A673 (cell line): ENCODE data around the gene FBXO42. TPM values are rescaled to one million over a fixed set of nuclear protein-coding genes. Genes with fewer than 3 reads are reported as not detected.

ENCODE experiments used
- BruUV-seq: library from RNA; stranded (reverse); fragments of 400-500 nt; replicated peaks from 2 replicates; lab custom pipeline; 2021; lab: Mats Ljungman, UMichigan
- CTCF ChIA-PET: fragments of 300-600 bp; sonication (Branson Sonifier 250); formaldehyde crosslinking; loops from one replicate; lab custom pipeline; 2022; ENCODE audit warnings: antibody characterized with exemption; lab: Charles Lee
- POLR2A ChIA-PET: fragments of 300-600 bp; sonication (Branson Sonifier 250); formaldehyde crosslinking; loops from one replicate; lab custom pipeline; 2022; ENCODE audit warnings: antibody characterized with exemption; ENCODE audit not compliant: low non-redundant PET; lab: Charles Lee
- DNase-seq: peaks from one replicate; pipeline ENCODE4 v3.0.0-alpha.2; 2015; ENCODE audit warnings: low spot score
- H3K27ac ChIP-seq: fragments of 200-600 bp; sonication (generic); 2 replicates; pipeline ENCODE4 v1.5.1; 2016; ENCODE audit warnings: mixed run types, low read depth, mild to moderate bottlenecking, mixed read lengths, antibody characterized with exemption, low read length; ENCODE audit not compliant: poor library complexity, severe bottlenecking
- H3K27me3 ChIP-seq: fragments of 200-600 bp; sonication (generic); replicated peaks from 2 replicates; pipeline ENCODE4 v1.6.1; 2017; ENCODE audit warnings: mixed run types, low read depth, mild to moderate bottlenecking, mixed read lengths, antibody characterized with exemption, low read length; ENCODE audit not compliant: insufficient read depth, poor library complexity
- H3K36me3 ChIP-seq: fragments of 200-600 bp; sonication (generic); 2 replicates; pipeline ENCODE4 v1.6.1; 2016; ENCODE audit warnings: mixed run types, mild to moderate bottlenecking, mixed read lengths, antibody characterized with exemption, low read length; ENCODE audit not compliant: insufficient read depth, poor library complexity, severe bottlenecking
- H3K4me1 ChIP-seq: fragments of 200-600 bp; sonication (generic); 2 replicates; pipeline ENCODE4 v1.6.1; 2017; ENCODE audit warnings: mixed run types, mild to moderate bottlenecking, mixed read lengths, antibody characterized with exemption, low read length; ENCODE audit not compliant: insufficient read depth, poor library complexity, severe bottlenecking
- H3K4me3 ChIP-seq: fragments of 200-600 bp; sonication (generic); 2 replicates; pipeline ENCODE4 v1.5.1; 2016; ENCODE audit warnings: low read depth, mixed run types, mild to moderate bottlenecking, mixed read lengths, low read length; ENCODE audit not compliant: poor library complexity, severe bottlenecking
- H3K9me3 ChIP-seq: fragments of 200-600 bp; sonication (generic); 2 replicates; pipeline ENCODE4 v1.6.1; 2016; ENCODE audit warnings: mixed run types, low read depth, mild to moderate bottlenecking, mixed read lengths, antibody characterized with exemption, low read length; ENCODE audit not compliant: poor library complexity, severe bottlenecking
- CTCF ChIP-seq: fragments of 300-800, 200-600 bp; sonication (generic); conservative IDR thresholded peaks from 2 replicates; pipeline ENCODE4 v1.5.1; 2017; ENCODE audit warnings: low read depth, mild to moderate bottlenecking, antibody characterized with exemption, low read length, moderate library complexity, mixed read lengths
- EZH2 ChIP-seq: fragments of 200-600 bp; sonication (generic); IDR thresholded peaks from 2 replicates; pipeline ENCODE4 v1.6.1; 2017; ENCODE audit warnings: borderline replicate concordance, low read depth, mild to moderate bottlenecking, mixed read lengths, antibody characterized with exemption, low read length; ENCODE audit not compliant: poor library complexity, severe bottlenecking
- intact Hi-C: fragments of 100-400 bp; cut with micrococcal nuclease; formaldehyde crosslinking; loops from one replicate; pipeline ENCODE4 v1.10.0; 2022; ENCODE audit not compliant: unreplicated experiment
- total RNA-seq: library from RNA; stranded (reverse); gene quantifications from 2 replicates; pipeline ENCODE4 v1.2.3, GENCODE V29; 2021

Gene FBXO42
- total RNA-seq, 1 experiment from 2014 or later: 19.5 TPM

GRCh38 chr1:16253332-16253922, 98.9 kb downstream of the FBXO42 start:
- no TSS peak for BruUV-seq

DNA sequence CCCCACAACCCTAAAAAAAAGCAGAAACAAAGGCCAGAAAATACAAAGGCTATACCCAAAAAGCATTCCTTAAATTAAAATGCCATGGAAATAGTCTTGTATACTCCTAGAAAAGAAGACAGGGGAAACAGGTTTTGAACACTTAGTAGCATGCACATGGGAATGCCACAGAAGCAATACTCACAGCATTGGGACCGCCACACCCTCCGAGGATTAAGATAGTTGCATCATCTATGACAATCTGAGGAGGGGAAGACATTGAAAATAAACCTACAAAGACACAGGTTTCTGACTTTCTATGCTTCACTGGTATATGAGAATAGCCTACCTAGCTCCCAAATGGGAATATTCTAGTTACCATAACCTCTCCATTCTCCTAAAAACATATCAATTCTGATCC, 99.4 kb downstream of the FBXO42 start:
- no peak overlapping the region for H3K4me3 ChIP-seq
- no peaks in the 10 kb centered on the region for H3K9me3 ChIP-seq
- intact Hi-C loops: no loop called here
- no peak for DNase-seq
- no peaks in the 10 kb centered on the region for H3K27me3 ChIP-seq
- TF ChIP-seq CTCF: no peak
- no peak for TF ChIP-seq EZH2
- H3K27ac ChIP-seq: no peak overlapping the region
- peaks cover 19% of the 10 kb centered on the region for H3K36me3 ChIP-seq
- peaks cover 35% of the 10 kb centered on the region for H3K4me1 ChIP-seq
- no TSS peak for BruUV-seq
- ChIA-PET POLR2A (no interaction called here), CTCF (no interaction called here)

More at GRCh38 chr1:16253332-16253922, 98.9 kb downstream of the FBXO42 start:
- ChIA-PET POLR2A (no interaction called here), CTCF (no interaction called here)
- Histone ChIP-seq H3K27me3 (no peaks in the 10 kb centered on the region), H3K4me1 (peaks cover 30% of the 10 kb centered on the region), H3K9me3 (no peaks in the 10 kb centered on the region), H3K4me3 (no peak overlapping the region), H3K27ac (no peak overlapping the region), H3K36me3 (peaks cover 19% of the 10 kb centered on the region)
- no peak for DNase-seq
- TF ChIP-seq EZH2: no peak
- no peak for TF ChIP-seq CTCF
- intact Hi-C loops: no loop called here

GRCh38 chr1:16251381-16251780, 100.9 kb downstream of the FBXO42 start:
- H3K27me3 ChIP-seq: no peaks in the 10 kb centered on the region
- no peak for DNase-seq
- H3K27ac ChIP-seq: no peak overlapping the region
- no peak overlapping the region for H3K4me3 ChIP-seq
- CTCF ChIA-PET: no interaction called here
- H3K36me3 ChIP-seq: peaks cover 19% of the 10 kb centered on the region
- BruUV-seq: no TSS peak
- H3K4me1 ChIP-seq: peaks cover 41% of the 10 kb centered on the region
- TF ChIP-seq CTCF (no peak), EZH2 (no peak)
- intact Hi-C loops: no loop called here
- H3K9me3 ChIP-seq: no peaks in the 10 kb centered on the region
- POLR2A ChIA-PET: no interaction called here
